HG02623 (cell line): Measurements from ENCODE around the gene TTC39B.

Source experiments
- ATAC-seq: cut with Tn5 transposase; IDR thresholded peaks from one replicate; pipeline ENCODE4 v1.9.1; 2021; ENCODE audit warnings: moderate library complexity; ENCODE audit not compliant: unreplicated experiment

The TTC39B gene

DNA sequence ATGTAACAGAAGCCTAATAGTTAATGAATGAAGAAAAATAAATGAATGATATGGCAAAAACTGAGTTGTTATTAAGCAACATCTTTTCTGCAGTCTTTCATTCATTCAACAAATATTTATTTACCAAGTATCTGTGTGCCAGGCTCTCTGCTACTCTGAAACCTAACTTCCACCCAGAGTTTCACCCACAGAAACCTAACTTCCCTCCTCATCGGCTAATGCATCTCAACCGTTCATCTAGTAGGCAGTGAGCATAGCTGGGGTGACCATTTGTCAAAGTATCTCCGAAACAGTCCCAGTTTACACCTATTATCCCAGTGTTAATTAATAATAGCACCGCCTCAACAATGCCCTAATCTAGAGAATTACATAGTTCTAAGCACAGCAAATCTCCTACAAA lies 1.5 kb downstream of the TTC39B start:
- no peak for ATAC-seq

DNA sequence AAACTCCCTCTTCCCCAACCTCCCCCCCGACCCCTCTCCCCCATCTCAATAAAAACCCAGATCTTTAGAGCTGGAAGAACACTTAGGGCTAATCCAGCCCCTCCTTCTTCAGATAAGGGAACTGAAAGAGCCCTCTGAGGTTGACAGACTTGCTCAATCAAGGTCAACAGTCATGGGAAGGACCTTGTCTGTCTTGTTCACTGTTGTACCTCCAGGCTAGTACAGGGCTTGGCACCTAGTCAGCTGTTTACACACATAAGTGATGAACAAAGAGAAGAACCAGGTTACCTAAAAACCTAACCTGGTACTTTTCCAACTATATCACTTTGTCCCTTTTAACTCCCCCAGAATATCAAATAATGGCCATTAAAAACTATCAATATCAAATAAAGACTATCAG lies 2.4 kb downstream of the TTC39B start:
- ATAC-seq, result peak; percentile 31

- ATAC-seq, result no peak
These were observed 6.8 kb downstream of the TTC39B start for GRCh38 chr9:15300218-15300617.

DNA sequence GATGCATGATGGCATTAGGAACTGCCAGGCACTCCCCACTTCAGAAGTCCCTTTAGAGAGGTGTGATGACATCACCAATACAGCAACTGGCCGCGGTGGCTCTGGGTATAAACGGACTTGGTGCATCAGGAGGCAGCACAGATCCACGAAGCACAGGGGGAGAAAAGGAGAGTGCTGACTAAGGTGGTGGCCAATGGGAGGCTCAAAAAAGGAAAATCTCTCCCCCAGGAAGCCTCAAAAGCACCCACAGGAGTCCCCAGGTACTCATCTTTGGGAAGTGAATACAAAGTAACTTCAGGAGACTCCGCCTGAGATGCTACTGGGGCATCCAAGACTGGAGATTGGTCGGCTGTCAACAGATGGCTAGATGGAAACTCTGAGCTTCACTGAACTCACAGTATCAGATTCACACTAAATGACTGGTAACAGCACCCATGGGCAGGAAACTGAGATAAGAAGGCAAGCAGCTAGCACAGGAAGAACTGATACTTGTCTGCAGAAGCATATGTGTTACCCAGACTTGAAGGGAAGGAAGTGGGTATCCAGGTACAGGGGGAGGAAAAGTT lies 7.6 kb downstream of the TTC39B start:
- ATAC-seq, result peak; percentile 74

DNA sequence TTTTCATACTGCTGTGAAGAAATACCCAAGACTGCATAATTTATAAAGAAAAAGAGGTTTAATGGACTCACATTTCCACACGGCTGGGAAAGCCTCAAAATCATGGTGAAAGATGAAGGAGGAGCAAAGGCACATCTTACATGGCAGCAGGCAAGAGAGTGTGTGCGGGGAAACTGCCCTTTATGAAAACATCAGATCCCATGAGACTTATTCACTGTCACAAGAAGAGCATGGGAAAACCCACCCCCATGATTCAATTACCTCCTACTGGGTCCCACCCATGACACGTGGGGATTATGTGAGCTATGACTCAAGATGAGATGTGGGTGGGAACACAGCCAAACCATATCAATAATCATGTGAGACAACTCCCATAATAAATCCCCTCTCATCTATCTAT lies 8.7 kb downstream of the TTC39B start:
- ATAC-seq, result no peak

DNA sequence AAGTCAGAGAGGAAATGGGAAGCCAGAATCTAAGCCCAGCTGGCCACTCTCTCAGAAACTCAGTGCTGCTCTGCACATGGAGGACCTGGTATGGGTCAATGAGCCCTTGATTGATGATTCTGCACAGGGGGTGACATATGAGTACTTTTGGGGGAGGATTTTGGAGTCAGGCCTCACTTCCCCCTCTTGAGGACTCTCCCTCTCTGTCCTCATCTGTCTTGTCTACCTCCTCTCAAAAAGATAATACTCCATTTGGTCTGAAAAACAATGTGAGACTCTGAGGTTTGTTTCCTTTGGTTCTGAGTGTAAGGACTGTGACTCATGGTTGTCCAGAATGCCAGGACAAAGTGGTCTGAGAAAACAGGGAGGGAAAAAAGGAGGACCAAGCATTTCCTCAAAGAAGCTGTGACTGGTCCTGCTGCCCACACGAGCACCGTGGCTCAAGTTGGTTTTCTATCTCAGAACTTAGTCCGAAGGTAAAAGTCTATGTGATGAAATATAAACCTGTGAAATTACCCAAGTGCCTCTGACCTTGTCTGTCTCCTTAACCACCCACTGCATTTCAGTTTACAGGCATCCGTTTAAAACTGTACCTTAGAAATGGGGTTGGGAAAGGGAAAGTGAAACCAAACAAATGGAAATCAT lies 11.1 kb downstream of the TTC39B start:
- peak; percentile 27 for ATAC-seq

DNA sequence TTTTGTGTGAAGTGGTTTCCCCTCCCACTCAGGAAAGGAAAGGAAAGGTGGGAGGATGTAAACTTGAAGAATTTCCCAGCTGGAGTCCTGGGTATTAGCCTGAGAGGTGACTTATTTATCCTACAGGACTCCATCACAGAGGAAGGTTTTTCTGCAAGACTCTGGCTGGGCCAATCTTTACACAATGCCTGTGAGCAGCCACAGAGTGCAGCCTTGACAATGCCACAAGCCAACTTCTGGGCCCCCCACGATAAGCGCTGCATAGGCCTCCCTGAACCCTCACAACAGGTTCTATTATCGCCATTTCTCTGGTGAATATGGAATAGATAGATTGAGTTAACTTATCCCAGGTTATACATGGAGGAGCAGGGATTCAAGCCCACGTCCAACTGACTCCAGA lies 12.4 kb downstream of the TTC39B start:
- ATAC-seq, result no peak

- ATAC-seq, result no peak
These were observed 13.2 kb downstream of the TTC39B start for GRCh38 chr9:15293804-15294316.

- no peak for ATAC-seq
These were observed 13.9 kb downstream of the TTC39B start for GRCh38 chr9:15293084-15293483.

DNA sequence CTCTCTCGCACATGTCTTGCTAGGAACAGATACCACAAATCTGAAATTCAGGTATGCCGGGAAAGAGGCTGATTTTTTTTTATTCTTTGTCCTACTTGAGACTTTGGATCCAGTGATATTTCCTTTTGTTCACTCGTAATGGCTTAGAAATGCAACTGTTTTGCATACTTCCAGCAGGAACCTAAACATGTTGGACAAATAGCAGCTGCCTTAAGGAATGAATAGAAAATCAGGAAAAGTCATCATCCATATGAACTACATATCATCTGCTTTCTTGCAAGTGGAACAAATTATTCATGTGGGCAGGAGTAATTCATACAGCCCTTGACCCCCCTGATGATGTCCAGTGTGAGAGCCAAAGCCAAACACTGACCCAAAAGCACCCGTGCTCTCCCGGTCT lies 17.4 kb downstream of the TTC39B start:
- no peak for ATAC-seq

- ATAC-seq, result no peak
These were observed 19.7 kb downstream of the TTC39B start for GRCh38 chr9:15287309-15287708.

DNA sequence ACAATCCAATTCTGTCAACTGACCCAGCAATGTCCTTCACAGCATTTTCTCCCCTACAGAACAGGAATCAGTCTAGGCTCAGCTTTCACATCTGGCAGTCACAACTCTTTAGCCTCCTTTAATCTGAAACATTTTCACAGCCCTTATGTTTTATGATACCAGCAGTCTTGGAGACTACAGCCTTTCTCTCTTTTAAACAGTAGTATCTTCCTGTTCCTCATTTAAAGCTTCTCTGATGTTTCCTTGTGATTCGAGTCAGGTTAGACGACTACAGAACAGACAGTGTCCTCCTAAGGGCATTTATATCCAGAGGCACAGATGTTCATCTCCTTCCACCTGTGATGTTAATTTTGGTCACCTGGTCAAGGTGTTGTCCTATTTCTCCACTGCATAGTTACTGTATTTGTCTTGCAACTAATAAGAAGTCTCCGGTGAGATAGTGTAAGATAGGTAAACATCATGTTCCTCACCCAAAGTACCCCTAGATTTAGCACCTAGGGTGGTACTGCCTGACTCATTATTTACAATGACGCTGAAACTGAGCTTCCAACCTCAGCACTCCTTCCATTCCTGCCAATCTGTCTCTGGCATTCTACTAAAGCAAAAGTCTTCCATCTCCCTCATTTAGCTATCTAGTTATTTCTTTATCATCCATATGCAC lies 20.7 kb downstream of the TTC39B start:
- ATAC-seq, result no peak

GRCh38 chr9:15282567-15283285 lies 24.3 kb downstream of the TTC39B start:
- ATAC-seq, result no peak

DNA sequence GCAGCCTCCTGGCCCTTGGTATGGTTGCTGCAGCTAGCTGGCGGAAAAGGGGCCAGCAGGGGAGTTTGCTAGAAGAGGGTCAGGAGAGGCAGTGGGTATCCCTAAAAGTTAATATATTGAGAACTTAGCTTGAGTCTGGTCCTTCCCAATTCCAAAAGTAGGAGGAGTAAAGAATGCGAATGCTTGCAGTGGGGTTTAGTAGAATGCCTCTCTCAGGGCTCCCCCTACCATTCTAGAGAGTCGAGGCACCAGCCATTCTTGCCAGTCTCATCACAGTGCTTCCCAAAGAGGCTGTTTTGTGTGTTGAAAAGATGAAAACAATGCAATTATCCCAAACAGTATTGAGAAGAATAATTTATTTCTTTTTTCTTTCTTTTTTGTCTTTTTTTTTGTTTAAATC lies 26.4 kb downstream of the TTC39B start:
- no peak for ATAC-seq

DNA sequence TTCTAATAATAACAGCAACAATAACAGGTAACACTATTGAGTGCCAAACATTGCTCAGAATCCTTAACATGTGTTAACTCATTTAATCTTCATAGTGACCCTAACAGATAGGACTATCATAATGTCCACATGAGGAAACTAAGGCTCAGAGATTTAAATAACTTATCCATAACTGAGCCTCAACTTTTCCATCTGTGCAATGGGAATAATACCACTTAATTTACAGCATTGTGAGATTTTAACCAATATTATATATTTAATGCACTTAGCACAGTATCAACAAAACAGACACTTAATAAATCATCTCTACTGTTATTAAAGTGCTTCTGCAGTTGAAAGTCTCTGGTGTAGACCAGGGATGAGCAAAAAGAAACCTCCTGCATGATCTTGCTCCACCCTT lies 28.2 kb downstream of the TTC39B start:
- no peak for ATAC-seq

GRCh38 chr9:15278091-15278687 lies 28.8 kb downstream of the TTC39B start:
- ATAC-seq, result no peak

DNA sequence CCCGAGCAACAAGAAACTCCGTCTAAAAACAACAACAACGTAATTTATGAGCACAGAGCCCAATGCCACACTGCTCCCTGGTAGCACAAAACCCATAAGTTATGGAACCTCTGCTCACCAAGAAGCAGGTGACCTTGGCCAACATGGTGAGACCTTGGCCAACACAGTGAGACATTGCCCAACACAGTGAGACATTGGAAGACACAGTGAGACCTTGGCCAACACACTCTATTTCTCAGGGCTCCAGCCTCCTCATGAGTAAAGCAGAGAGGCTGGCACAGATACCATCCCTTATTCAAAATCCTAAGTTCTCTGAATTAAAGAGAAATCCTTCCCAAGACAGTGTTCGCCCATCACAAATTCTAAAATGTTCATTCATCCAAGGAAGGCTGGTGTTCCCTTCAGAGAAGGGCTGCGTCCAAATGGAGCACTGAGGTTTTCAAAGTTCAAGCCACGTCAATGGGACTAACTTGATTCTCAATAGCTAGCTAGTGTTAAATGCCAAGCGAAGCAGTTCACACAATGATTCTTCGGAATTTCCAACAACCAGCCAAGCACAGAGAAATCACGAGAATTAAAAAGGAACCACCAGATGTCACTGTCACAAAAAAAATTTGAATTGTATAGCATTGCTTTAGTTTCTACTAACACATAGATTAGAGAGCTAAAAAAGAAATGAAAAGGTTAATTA lies 29.5 kb downstream of the TTC39B start:
- ATAC-seq, result no peak

- ATAC-seq, result no peak
These were observed 30.6 kb downstream of the TTC39B start for GRCh38 chr9:15276328-15276938.

GRCh38 chr9:15274425-15274824 lies 32.6 kb downstream of the TTC39B start:
- no peak for ATAC-seq

DNA sequence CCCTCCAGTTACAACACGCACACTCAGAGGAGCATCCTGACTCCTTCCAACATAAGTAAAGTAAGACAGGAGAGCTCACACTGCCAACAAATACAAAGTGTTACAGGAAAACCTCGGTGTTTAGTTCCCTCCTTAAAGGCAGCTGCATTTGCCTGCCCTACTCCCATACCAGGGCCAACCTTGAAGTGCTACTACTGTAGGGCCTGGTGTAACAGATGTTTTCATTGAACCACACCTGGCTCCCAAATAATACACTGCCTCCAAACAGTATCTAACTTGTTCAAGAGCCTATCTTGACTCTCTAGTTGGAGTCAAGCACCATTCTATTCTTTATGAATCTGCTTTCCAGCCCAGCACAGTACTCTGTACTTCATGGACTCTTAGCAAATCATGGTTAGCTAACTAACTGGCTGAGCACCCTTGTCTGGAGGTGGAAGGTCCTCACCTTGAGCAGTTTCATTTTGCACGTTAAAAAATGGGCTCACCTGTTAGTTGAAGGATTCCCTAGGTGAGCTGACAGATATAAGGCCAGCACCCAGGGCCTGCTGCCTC lies 34.6 kb downstream of the TTC39B start:
- ATAC-seq, result no peak
